K562 (cell line): Measurements from ENCODE around the gene FLAD1. TPM values are rescaled to one million over a fixed set of nuclear protein-coding genes. Genes with fewer than 3 reads are reported as not detected.

Experiments used
- ATAC-seq: fragments of 200-7000 bp; cut with Tn5 transposase; 3 replicates; pipeline ENCODE4 v1.9.1; 2020; ENCODE audit warnings: moderate library complexity
- BruUV-seq: library from RNA; stranded (reverse); fragments of 400-500 nt; replicated peaks from 2 replicates; lab custom pipeline; 2021; lab: Mats Ljungman, UMichigan
- CTCF ChIA-PET: fragments of 300-600 bp; formaldehyde crosslinking; extraction: SDS; loops from one replicate; lab custom pipeline; 2021; ENCODE audit warnings: low intra/inter-chr PET ratio; lab: Yijun Ruan, JAX
- POLR2A ChIA-PET: fragments of 300-600, 350-650 bp; sonication (Branson Sonifier 250); formaldehyde crosslinking; extraction: SDS; loops from one replicate; lab custom pipeline; 2021; ENCODE audit warnings: antibody characterized with exemption, inconsistent platforms; lab: Yijun Ruan, JAX
- DNase-seq, 4 experiments: peaks; one replicate each; pipeline versions ENCODE4 v3.0.0 to v3.0.0-alpha.2; 2011 to 2018; ENCODE audit warnings: low spot score in 3 of 4, mixed read lengths in 3 of 4; ENCODE audit errors: extremely low read depth in 1 of 4
- FAIRE-seq: peaks from 2 replicates; lab custom pipeline; 2011; peaks lifted over from hg19 to GRCh38; lab: Jason Lieb, UNC
- H2AFZ ChIP-seq: 2 replicates; pipeline ENCODE4 v1.6.0; 2011; ENCODE audit warnings: low read depth, low read length, control low read depth, inconsistent platforms
- H3K27ac ChIP-seq: fragments of 200-600 bp; 3 replicates; pipeline ENCODE4 v1.8.0; 2011; ENCODE audit warnings: low read depth, mild to moderate bottlenecking, control low read depth, inconsistent platforms, low read length, moderate library complexity, mixed read lengths; ENCODE audit errors: extremely low read depth
- H3K27me3 ChIP-seq, 2 experiments: fragments of 300-600 bp in 1 of 2; 2 replicates in 1 of 2; 3 replicates in 1 of 2; pipeline versions ENCODE4 v1.6.0 to v1.8.0; 2011; ENCODE audit warnings: inconsistent platforms in 2 of 2, low read length in 2 of 2, mild to moderate bottlenecking in 1 of 2, mixed read lengths in 1 of 2, moderate library complexity in 1 of 2; ENCODE audit not compliant: control insufficient read depth in 2 of 2, insufficient read depth in 2 of 2
- H3K36me3 ChIP-seq: fragments of 300-600 bp; 3 replicates; pipeline ENCODE4 v1.8.0; 2011; ENCODE audit warnings: mild to moderate bottlenecking, low read length, inconsistent platforms; ENCODE audit not compliant: control insufficient read depth, insufficient read depth
- H3K4me1 ChIP-seq, 2 experiments: fragments of 200-600 bp in 1 of 2; replicated peaks in 1 of 2; 2 replicates in 1 of 2; 3 replicates in 1 of 2; pipeline versions ENCODE4 v1.5.1 to v1.8.0; 2011; ENCODE audit warnings: inconsistent platforms in 2 of 2, low read length in 2 of 2, mild to moderate bottlenecking in 1 of 2, mixed read lengths in 1 of 2, moderate library complexity in 1 of 2; ENCODE audit not compliant: control insufficient read depth in 2 of 2, insufficient read depth in 2 of 2
- H3K4me2 ChIP-seq: 2 replicates; pipeline ENCODE4 v1.6.1; 2011; ENCODE audit warnings: low read length, control low read depth, inconsistent platforms, mixed read lengths; ENCODE audit not compliant: insufficient read depth
- H3K4me3 ChIP-seq: fragments of 200-600 bp; sonication (generic), shearing (Covaris generic); 2 replicates; pipeline ENCODE4 v1.5.1; 2016; ENCODE audit warnings: control low read depth, inconsistent platforms
- H3K79me2 ChIP-seq: fragments of 200-600 bp; 3 replicates; pipeline ENCODE4 v1.8.0; 2011; ENCODE audit warnings: low read length, inconsistent platforms; ENCODE audit not compliant: control insufficient read depth, insufficient read depth
- H3K9ac ChIP-seq, 2 experiments: 2 replicates each; pipeline versions ENCODE4 v1.6.0 to v1.6.1; 2011; ENCODE audit warnings: low read depth in 2 of 2, low read length in 2 of 2, control low read depth in 1 of 2, inconsistent platforms in 1 of 2, mild to moderate bottlenecking in 1 of 2, mixed read lengths in 1 of 2; ENCODE audit not compliant: insufficient read depth in 1 of 2
- H3K9me1 ChIP-seq: one replicate; pipeline ENCODE4 v1.6.0; 2011; ENCODE audit warnings: inconsistent platforms, mild to moderate bottlenecking, low read length, moderate library complexity; ENCODE audit not compliant: control insufficient read depth, insufficient read depth
- H3K9me3 ChIP-seq: replicated peaks from 2 replicates; pipeline ENCODE4 v1.5.1; 2011; ENCODE audit warnings: low read depth, low read length, inconsistent platforms; ENCODE audit not compliant: control insufficient read depth, insufficient read depth
- H4K20me1 ChIP-seq: replicated peaks from 2 replicates; pipeline ENCODE4 v1.6.1; 2011; ENCODE audit warnings: low read length, inconsistent platforms, mixed read lengths; ENCODE audit not compliant: control insufficient read depth, insufficient read depth
- POLR2A ChIP-seq: fragments of 450-650 bp; conservative IDR thresholded peaks from 2 replicates; pipeline ENCODE4 v1.6.1; 2016
- RBFOX2 ChIP-seq: fragments of 200-400 bp; formaldehyde crosslinking; IDR thresholded peaks from 2 replicates; pipeline ENCODE4 v1.6.1; 2017; ENCODE audit warnings: low read depth, mild to moderate bottlenecking, low read length, moderate library complexity
- RUNX1 ChIP-seq: sonication (generic); IDR thresholded peaks from 2 replicates; pipeline ENCODE4 v1.6.1; 2016; ENCODE audit warnings: antibody characterized with exemption, low read depth
- SUPT5H ChIP-seq: fragments of 450-650 bp; IDR thresholded peaks from 2 replicates; pipeline ENCODE4 v1.6.1; 2016
- WGBS: fragments of 100-300 bp; shearing (Covaris generic); methylation state at CpG from one replicate; pipeline ENCODE4 v1.1.6; 2016; ENCODE audit warnings: low coverage, mixed read lengths; ENCODE audit not compliant: insufficient coverage; ENCODE audit errors: missing lambda C conversion rate; 5-methylcytosine and 5-hydroxymethylcytosine counted together
- in situ Hi-C: fragments of 300-500 bp; cut with MboI; formaldehyde crosslinking; loops from 4 replicates; pipeline ENCODE4 v1.15.0; 2018; ENCODE audit warnings: inconsistent platforms, mixed read lengths
- intact Hi-C: fragments of 100-400 bp; cut with micrococcal nuclease; formaldehyde crosslinking; loops from 2 replicates; pipeline ENCODE4 v1.14.2; 2022
- polyA plus RNA-seq, 8 experiments: library from polyadenylated mRNA; depleted of rRNA in 4 of 8; stranded (reverse) in 5 of 8; unstranded in 3 of 8; fragments of >200 nt; fragmentation: Nextera tagmentation in 2 of 8; fragmentation: Illumina TruSeq in 1 of 8; extraction: Ambion mirVana in 2 of 8; extraction: Trizol in 1 of 8; gene quantifications; 2 replicates each; pipeline versions ENCODE4 v1.2.1 to v1.2.3, GENCODE V29; 2011 to 2014; ENCODE audit warnings: inconsistent platforms in 1 of 8, missing spikeins in 1 of 8
- total RNA-seq, 7 experiments: library from RNA; depleted of rRNA in 6 of 7; stranded (reverse); fragments of >200 nt in 6 of 7; fragmentation: Illumina TruSeq in 2 of 7; extraction: Trizol in 2 of 7; gene quantifications; 2 replicates each; pipeline versions ENCODE4 v1.2.1 to v1.2.3, GENCODE V29; 2011 to 2021; ENCODE audit warnings: low replicate concordance in 1 of 7
- TF ChIP-seq, protein P1 (sequence below): fragments of 250-450 bp; sonication (Bioruptor Pico); IDR thresholded peaks from 2 replicates; pipeline ENCODE4 v1.6.1; 2021; ENCODE audit warnings: mild to moderate bottlenecking

FLAD1 gene
- total and polyA plus RNA-seq, 9 of the 15 experiments (the other 6 are each of a cell fraction or from before 2014, with no cell fraction given), result 24.9 to 85.8 (median 67.0) TPM

DNA sequence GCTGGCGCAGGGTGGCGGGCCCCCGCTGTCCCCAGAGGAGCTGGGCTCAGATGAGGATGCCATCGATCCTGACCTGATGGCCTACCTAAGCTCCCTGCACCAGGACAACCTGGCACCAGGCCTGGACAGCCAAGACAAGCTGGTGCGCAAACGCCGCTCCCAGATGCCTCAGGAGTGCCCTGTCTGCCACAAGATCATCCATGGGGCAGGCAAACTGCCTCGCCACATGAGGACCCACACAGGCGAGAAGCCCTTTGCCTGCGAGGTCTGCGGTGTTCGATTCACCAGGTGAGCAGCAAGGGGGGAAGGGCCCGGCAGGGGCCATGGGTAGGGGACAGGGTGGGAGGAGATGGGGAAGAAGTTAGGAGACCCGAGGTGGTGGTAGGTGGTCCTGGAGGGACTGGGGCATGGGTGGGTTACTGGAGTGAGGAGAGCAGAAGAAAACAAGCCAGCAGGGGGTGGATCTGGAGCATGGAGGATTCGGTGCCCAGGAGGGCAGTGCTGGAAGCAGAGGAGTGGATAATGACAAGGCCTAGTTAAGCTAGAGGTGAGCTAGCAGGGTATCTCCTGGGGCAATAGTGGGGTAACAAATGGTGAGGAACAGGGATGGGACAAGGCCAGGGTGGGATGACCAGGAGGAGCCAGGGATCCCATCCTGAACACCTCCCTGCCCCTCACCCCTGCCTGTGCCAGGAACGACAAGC lies 32.5 kb downstream of the FLAD1 start:
- POLR2A ChIA-PET, result interaction anchor here (0.5 to 2.4 kb wide), 9 partner anchors 14 to 150 kb away, joined by 3 to 12 read pairs (median 5); partner anchors contain the start of genes LENEP, PBXIP1 and PYGO2
- H3K36me3 ChIP-seq, result peaks cover 60% of the 10 kb centered on the region; the same call in 2 of the 3 replicates
- H4K20me1 ChIP-seq, result no peaks in the 10 kb centered on the region
- in situ Hi-C loops (no loop called here), intact Hi-C loops (loop anchor here (2.0 kb wide), 1 partner anchor 55 kb away; the partner anchor contains the start of gene PYGO2)
- H3K4me1 ChIP-seq, result peaks cover 44 to 73% of the 10 kb centered on the region in 2 experiments
- no peak overlapping the region for H3K4me3 ChIP-seq
- no peaks in the 10 kb centered on the region for H3K9me3 ChIP-seq
- H3K27ac ChIP-seq, result no peak overlapping the region; the same call in 2 of the 3 replicates
- FAIRE-seq, result no peak
- DNase-seq, result no peak
- H3K9me1 ChIP-seq, result no peaks in the 10 kb centered on the region
- no peak overlapping the region for H3K4me2 ChIP-seq
- TSS peak; percentile 26 for BruUV-seq
- H3K9ac ChIP-seq, result peak overlapping the region in 1 of 2 experiments; percentile 87; a peak in 2 of 4 replicates
- no peaks in the 10 kb centered on the region for H3K27me3 ChIP-seq
- TF ChIP-seq RBFOX2 (peak; percentile 9; the same call in 1 of the 2 replicates), SUPT5H (peak; percentile 54), POLR2A (peak; percentile 46; the same call in 1 of the 2 replicates), RUNX1 (no peak)
- TF ChIP-seq, protein P1, sequence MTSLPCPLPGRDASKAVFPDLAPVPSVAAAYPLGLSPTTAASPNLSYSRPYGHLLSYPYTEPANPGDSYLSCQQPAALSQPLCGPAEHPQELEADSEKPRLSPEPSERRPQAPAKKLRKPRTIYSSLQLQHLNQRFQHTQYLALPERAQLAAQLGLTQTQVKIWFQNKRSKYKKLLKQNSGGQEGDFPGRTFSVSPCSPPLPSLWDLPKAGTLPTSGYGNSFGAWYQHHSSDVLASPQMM (CRISPR knock-in tag), result no peak
- 87% methylated on average over 11 of the region's 16 CpGs for WGBS
- CTCF ChIA-PET, result no interaction called here
- no peak overlapping the region for H2AFZ ChIP-seq
- no peak for ATAC-seq
- H3K79me2 ChIP-seq, result peaks cover 29% of the 10 kb centered on the region
